Measurements from ENCODE around the gene MORN3. TPM values are rescaled to one million over a fixed set of nuclear protein-coding genes. Genes with fewer than 3 reads are reported as not detected.
A peak's percentile ranks its signal among the peaks of the same experiment; 100 is the strongest.

The MORN3 gene
- total RNA-seq, 1 experiment from 2014 or later, result 0.34 TPM

DNA sequence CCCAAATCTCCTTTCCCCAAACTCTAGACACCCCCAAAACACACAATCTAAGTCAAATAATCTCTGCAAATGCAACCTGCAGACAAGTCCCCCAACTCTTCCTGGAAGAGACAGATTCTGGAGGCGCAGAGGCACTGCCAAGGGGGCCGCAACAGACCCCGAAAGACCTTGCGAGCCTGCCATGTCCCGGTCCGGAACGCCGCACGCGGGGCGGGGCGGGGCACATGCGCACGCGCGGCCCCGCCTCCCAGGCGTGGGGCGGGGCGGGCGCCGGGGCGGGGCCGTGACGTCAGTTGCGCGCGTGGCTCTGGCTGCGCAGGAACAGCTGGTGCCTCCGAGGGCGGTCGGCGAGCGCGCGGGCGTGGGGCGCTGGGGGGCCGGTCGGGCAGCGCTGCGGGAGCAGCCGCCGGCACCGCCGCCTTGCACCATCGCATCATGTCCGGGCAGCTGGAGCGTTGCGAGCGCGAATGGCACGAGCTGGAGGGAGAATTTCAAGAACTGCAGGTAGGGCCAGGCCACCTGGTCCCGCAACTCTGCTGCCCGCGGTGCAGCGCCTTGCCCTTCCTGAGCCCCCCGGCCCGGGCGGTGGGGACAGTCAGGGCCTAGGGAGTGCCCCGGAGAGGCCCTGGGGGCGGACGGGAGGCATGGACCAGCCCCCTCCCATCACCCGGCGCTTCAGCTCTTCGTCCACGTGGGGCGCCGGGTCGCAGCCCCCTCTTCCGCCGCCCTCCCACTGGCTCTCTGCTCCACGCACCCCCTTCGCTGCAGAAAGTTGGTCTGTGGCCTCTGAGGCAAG lies 43.2 kb upstream of the MORN3 start, which contains the start of gene TMEM120B:
TMEM120B (plus strand) TSS at position 292 of the 796 bp plus-strand sequence; CDS start at position 436, 144 bp downstream.
- peaks cover 10 to 51% of the 10 kb centered on the region in 2 experiments; a peak in 3 of 4 replicates for H3K4me1 ChIP-seq (ENCODE audit: control insufficient read depth in 1 of 2, insufficient read depth in 2 of 2, low read length in 2 of 2)
- ATAC-seq (peak; percentile 89), DNase-seq (ENCODE audit: low read depth, low spot score) (no peak)
- H3K9ac ChIP-seq (ENCODE audit: low read length), result peak within 1 kb of the TSS; percentile 95
- H3K9me3 ChIP-seq (ENCODE audit: control insufficient read depth in 1 of 2, insufficient read depth in 1 of 2, low read depth in 1 of 2, low read length in 2 of 2), result no peaks in the 10 kb centered on the region
- no peak within 1 kb of the TSS for H2AFZ ChIP-seq (ENCODE audit: low read depth, low read length, poor library complexity, severe bottlenecking)
- peak within 1 kb of the TSS; percentile 89 to 94 for H3K4me3 ChIP-seq (replicated peaks in 1 of 2; ENCODE audit: low read depth in 1 of 2, low read length in 2 of 2)
- POLR2A ChIA-PET, result no interaction called here
- peak within 1 kb of the TSS; percentile 66 for H3K27ac ChIP-seq (ENCODE audit: low read depth, low read length)
- H3K79me2 ChIP-seq (ENCODE audit: insufficient read depth, low read length), result peaks cover 46% of the 10 kb centered on the region
- RAD21 ChIA-PET (ENCODE audit: low non-redundant PET in 1 of 2, low total read pairs in 2 of 2, uncharacterized antibody in 2 of 2, unreplicated experiment in 2 of 2), result interaction anchor here in 1 of 2 experiments (1.5 kb wide), 1 partner anchor 53 kb away, joined by 3 read pairs; no protein-coding TSS in a partner anchor
- peaks cover 0 to 5% of the 10 kb centered on the region in 2 experiments; a peak in 1 of 4 replicates for H3K36me3 ChIP-seq (ENCODE audit: control insufficient read depth in 1 of 2, insufficient read depth in 2 of 2, low read length in 2 of 2)
- H3K9me2 ChIP-seq (ENCODE audit: insufficient read depth), result no peaks in the 10 kb centered on the region
- H4K20me1 ChIP-seq (ENCODE audit: insufficient read depth), result no peaks in the 10 kb centered on the region
- H3K4me2 ChIP-seq (ENCODE audit: low read length), result peak within 1 kb of the TSS; percentile 99
- no TSS peak for BruUV-seq (replicated peaks)
- CTCF ChIA-PET, result interaction anchor here (1.1 to 3.4 kb wide), 2 partner anchors 82 to 87 kb away, joined by 3 to 20 read pairs; partner anchors contain the start of genes ORAI1 and RHOF
- no peaks in the 10 kb centered on the region for H3K27me3 ChIP-seq (ENCODE audit: insufficient read depth, low read length)
- intact Hi-C loops (cut with micrococcal nuclease), result no loop called here
- TF ChIP-seq EGR1 (IDR thresholded peaks at IDR 0.05; ENCODE audit: low read depth) (no peak), EZH2phosphoT487 (IDR thresholded peaks at IDR 0.05; ENCODE audit: borderline replicate concordance) (no peak), SP1 (IDR thresholded peaks at IDR 0.05; ENCODE audit: low read depth) (no peak), POLR2A (IDR thresholded peaks at IDR 0.05; ENCODE audit: borderline replicate concordance, extremely low read depth, insufficient read depth, insufficient read length) (peak; percentile 74), ELF1 (IDR thresholded peaks at IDR 0.05; ENCODE audit: borderline replicate concordance, low read depth) (no peak), ATF3 (IDR thresholded peaks at IDR 0.05) (no peak), CEBPB (IDR thresholded peaks at IDR 0.05; ENCODE audit: low read depth) (no peak), JUND (IDR thresholded peaks at IDR 0.05) (no peak), CBX3 (IDR thresholded peaks at IDR 0.05; ENCODE audit: low read depth) (no peak), SIN3A (IDR thresholded peaks at IDR 0.05; ENCODE audit: low read depth) (peak; percentile 60), FOSL1 (IDR thresholded peaks at IDR 0.05; ENCODE audit: low read depth) (no peak), SRF (IDR thresholded peaks at IDR 0.05; ENCODE audit: low read depth) (no peak), ZNF274 (IDR thresholded peaks at IDR 0.05; ENCODE audit: low read depth, low read length) (no peak), EZH2 (IDR thresholded peaks at IDR 0.05) (no peak), YY1 (IDR thresholded peaks at IDR 0.05; ENCODE audit: extremely low read depth, insufficient replicate concordance, low read depth, low read length) (peak; percentile 19)
- TF ChIP-seq, protein P1, sequence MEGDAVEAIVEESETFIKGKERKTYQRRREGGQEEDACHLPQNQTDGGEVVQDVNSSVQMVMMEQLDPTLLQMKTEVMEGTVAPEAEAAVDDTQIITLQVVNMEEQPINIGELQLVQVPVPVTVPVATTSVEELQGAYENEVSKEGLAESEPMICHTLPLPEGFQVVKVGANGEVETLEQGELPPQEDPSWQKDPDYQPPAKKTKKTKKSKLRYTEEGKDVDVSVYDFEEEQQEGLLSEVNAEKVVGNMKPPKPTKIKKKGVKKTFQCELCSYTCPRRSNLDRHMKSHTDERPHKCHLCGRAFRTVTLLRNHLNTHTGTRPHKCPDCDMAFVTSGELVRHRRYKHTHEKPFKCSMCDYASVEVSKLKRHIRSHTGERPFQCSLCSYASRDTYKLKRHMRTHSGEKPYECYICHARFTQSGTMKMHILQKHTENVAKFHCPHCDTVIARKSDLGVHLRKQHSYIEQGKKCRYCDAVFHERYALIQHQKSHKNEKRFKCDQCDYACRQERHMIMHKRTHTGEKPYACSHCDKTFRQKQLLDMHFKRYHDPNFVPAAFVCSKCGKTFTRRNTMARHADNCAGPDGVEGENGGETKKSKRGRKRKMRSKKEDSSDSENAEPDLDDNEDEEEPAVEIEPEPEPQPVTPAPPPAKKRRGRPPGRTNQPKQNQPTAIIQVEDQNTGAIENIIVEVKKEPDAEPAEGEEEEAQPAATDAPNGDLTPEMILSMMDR (IDR thresholded peaks at IDR 0.05 in 2 of 3, conservative IDR thresholded peaks at IDR 0.05 in 1 of 3; ENCODE audit: borderline replicate concordance in 1 of 3, insufficient read depth in 1 of 3, low read depth in 2 of 3, low read length in 2 of 3), result peak in 2 of 3 experiments; percentile 8 to 26; a peak in 2 of 6 replicates
- TF ChIP-seq, protein P2, sequence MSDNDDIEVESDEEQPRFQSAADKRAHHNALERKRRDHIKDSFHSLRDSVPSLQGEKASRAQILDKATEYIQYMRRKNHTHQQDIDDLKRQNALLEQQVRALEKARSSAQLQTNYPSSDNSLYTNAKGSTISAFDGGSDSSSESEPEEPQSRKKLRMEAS (IDR thresholded peaks at IDR 0.05), result peak; percentile 51; the same call in 1 of the 2 replicates
- TF ChIP-seq, protein P3, sequence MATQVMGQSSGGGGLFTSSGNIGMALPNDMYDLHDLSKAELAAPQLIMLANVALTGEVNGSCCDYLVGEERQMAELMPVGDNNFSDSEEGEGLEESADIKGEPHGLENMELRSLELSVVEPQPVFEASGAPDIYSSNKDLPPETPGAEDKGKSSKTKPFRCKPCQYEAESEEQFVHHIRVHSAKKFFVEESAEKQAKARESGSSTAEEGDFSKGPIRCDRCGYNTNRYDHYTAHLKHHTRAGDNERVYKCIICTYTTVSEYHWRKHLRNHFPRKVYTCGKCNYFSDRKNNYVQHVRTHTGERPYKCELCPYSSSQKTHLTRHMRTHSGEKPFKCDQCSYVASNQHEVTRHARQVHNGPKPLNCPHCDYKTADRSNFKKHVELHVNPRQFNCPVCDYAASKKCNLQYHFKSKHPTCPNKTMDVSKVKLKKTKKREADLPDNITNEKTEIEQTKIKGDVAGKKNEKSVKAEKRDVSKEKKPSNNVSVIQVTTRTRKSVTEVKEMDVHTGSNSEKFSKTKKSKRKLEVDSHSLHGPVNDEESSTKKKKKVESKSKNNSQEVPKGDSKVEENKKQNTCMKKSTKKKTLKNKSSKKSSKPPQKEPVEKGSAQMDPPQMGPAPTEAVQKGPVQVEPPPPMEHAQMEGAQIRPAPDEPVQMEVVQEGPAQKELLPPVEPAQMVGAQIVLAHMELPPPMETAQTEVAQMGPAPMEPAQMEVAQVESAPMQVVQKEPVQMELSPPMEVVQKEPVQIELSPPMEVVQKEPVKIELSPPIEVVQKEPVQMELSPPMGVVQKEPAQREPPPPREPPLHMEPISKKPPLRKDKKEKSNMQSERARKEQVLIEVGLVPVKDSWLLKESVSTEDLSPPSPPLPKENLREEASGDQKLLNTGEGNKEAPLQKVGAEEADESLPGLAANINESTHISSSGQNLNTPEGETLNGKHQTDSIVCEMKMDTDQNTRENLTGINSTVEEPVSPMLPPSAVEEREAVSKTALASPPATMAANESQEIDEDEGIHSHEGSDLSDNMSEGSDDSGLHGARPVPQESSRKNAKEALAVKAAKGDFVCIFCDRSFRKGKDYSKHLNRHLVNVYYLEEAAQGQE (IDR thresholded peaks at IDR 0.05; ENCODE audit: low read depth), result no peak
- TF ChIP-seq, protein P4, sequence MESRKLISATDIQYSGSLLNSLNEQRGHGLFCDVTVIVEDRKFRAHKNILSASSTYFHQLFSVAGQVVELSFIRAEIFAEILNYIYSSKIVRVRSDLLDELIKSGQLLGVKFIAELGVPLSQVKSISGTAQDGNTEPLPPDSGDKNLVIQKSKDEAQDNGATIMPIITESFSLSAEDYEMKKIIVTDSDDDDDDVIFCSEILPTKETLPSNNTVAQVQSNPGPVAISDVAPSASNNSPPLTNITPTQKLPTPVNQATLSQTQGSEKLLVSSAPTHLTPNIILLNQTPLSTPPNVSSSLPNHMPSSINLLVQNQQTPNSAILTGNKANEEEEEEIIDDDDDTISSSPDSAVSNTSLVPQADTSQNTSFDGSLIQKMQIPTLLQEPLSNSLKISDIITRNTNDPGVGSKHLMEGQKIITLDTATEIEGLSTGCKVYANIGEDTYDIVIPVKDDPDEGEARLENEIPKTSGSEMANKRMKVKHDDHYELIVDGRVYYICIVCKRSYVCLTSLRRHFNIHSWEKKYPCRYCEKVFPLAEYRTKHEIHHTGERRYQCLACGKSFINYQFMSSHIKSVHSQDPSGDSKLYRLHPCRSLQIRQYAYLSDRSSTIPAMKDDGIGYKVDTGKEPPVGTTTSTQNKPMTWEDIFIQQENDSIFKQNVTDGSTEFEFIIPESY (IDR thresholded peaks at IDR 0.05; ENCODE audit: extremely low read depth, insufficient replicate concordance, low read length), result no peak
